GM12874 (cell line): Measurements from ENCODE around the gene TSPAN12.

Experiments used
- CTCF ChIP-seq: IDR thresholded peaks from 2 replicates; pipeline ENCODE4 v1.5.1; 2011; ENCODE audit warnings: low read depth, mild to moderate bottlenecking, control low read depth, low read length, moderate library complexity; ENCODE audit not compliant: insufficient read depth

The TSPAN12 gene

GRCh38 chr7:120869700-120870099, 11.8 kb upstream of the TSPAN12 start:
- no peak for TF ChIP-seq CTCF

- TF ChIP-seq CTCF, result no peak
Measured at GRCh38 chr7:120867932-120868331, 10.0 kb upstream of the TSPAN12 start.

GRCh38 chr7:120865191-120865981, 7.4 kb upstream of the TSPAN12 start:
- no peak for TF ChIP-seq CTCF

GRCh38 chr7:120864141-120864900, 6.4 kb upstream of the TSPAN12 start:
- no peak for TF ChIP-seq CTCF

GRCh38 chr7:120862987-120863590, 5.1 kb upstream of the TSPAN12 start:
- no peak for TF ChIP-seq CTCF

GRCh38 chr7:120860156-120860555, 2.2 kb upstream of the TSPAN12 start:
- no peak for TF ChIP-seq CTCF

- no peak for TF ChIP-seq CTCF
Measured at GRCh38 chr7:120859459-120859858, 1.5 kb upstream of the TSPAN12 start.
